T follicular helper cell (primary cell): ENCODE results near the gene ATL1.
"Not testable (repeated sequence)": the region's sequence is repeated elsewhere in the genome, so short reads cannot be mapped to it uniquely, and the experiment has no call there.

Experiments
- DNase-seq: peaks from one replicate; pipeline ENCODE4 v3.0.0-alpha.2; 2020; ENCODE audit warnings: low read depth

ATL1 gene

DNA sequence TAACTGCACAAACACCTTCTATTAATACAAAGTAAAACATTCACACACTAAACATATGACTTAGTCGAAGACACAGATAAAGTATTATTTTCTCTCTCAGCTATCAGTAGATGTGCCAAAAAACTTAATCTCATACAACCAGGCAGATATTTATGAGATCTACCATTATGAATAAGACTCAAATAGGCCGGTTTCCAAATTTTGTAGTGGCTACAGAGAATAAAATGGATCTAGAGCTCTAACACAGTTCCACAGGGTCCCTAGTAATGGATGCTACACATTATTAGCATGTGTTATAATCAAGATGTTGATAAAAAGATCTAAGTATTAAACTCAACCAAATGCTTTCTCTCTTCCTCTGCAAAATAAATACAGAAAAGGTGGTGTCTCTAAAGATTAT, 97.8 kb downstream of the ATL1 start:
- no peak for DNase-seq

DNA sequence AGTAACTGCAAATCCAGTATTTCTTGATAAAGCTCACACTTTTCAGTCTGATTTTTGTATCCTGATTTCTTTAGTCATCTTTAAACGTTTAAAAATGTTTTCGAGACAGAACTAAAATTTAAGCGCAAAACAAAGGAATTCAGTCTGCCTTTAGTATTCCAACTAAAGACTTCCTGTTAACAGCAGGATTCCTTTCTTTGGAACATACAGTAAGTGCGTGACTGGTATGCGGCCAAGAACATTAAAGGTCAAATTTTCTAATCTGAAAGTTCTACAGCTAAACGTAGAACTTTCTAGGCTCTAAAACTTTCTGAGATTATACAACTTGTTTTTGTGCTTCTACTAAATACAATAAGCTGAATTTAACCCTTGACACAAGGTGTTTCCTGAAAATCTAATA, 98.3 kb downstream of the ATL1 start:
- no peak for DNase-seq

DNA sequence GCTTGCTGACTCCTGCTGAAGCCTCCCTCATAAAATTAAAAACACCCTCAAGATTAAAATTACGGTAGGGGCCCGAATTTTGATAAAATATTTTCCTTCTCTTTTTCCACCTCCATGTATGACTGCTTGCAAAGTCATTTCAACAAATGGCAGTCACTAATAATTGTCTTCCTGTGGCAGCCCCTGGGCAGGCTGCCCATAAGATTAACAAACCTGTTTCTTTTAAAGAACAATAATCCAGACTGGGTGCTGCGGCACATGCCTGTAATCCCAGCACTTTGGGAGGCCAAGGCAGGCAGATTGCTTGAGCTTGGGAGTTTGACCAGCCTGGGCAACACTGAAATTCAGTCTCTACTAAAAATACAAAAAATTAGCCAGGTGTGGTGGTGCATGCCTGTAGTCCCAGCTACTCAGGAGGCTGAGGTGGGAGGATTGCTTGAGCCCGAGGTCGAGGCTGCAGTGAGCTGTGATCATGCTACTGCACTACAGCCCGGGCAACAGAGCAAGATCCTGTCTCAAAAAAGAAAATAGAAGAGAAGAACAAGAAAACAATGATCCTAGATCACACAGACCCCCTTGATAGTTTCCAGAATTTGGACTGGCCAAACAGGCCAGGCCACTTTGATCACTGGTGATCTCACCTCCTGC, 99.5 kb downstream of the ATL1 start:
- no peak for DNase-seq

DNA sequence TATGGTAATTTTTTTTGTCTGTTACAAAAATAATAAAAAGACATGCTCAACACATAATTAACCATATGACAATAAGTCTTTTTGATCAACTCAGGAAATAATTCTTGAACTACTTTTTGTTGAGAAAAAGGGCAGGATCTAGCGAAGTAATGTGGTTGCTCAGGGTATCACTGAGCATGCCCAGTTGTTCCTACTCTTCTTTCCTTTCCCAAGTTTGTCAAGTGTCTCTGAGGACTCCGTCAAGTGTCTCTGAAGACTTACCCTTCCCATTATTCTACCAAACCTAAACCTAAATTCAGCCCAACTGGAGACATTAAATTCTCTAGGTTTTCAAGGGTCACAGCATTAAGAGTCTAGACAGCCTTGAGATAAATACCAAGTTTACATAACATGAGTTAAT, 104.6 kb downstream of the ATL1 start:
- DNase-seq: not testable (repeated sequence)

DNA sequence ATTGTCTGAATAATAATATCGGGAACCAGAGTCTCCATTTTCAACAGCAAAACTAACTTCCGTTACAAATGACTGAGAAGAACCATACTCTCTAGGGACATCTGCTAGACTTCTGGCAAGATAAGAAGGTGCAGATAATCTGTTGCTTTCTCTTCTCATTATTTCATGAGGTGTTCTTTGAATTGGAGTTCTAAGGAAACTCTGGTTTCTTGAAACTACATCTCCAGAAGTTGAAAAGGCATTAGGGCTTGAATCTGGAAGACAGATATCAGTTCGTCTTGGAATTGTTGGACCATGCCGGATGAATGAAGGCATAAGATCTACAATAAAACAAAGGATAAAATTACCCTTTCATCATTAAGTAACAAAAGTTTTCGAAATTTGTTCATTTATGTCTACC, 105.4 kb downstream of the ATL1 start:
- DNase-seq: not testable (repeated sequence)

DNA sequence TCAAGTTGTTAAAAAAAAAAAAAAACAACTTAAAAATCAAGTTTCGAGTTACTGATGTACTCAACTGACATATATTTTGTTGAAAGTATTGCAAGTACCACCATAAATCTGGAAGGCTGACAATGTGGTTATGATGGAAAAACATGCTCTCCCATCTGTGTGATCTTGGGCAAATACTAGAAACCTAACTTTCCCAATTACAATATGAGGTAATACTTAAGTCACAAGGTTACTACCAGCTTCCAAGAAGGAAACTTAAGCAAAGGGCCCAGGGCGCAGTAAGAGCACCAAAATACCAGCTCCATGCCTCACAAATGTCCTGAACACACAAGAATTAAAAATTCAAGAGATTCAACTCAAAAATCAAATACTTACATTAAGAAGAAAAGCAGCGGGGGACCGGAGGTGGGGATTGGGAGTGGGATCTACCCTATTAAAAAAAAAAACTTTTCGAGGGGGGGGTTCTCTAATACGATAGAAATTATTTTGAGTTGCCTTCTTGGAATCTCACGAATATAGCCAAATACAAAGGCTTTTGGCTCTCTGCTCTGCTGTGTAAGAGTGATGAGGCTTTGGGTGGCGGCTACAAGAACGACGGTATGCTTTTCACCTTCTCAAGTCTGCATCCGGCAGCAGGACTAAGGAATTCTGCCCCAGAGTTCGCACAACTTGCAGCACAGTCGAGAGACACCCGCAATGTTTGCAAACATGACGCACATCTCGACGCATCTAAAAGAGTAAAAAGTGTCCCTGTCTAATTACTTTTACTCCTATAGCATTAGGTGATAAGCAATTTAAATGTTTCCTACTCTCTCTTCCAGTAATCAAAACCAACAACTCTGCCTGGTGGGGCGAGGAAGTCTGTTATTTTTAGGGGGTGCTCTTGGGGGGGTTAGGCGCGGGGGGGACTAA, 107.1 kb downstream of the ATL1 start:
- peak; percentile 27 for DNase-seq

DNA sequence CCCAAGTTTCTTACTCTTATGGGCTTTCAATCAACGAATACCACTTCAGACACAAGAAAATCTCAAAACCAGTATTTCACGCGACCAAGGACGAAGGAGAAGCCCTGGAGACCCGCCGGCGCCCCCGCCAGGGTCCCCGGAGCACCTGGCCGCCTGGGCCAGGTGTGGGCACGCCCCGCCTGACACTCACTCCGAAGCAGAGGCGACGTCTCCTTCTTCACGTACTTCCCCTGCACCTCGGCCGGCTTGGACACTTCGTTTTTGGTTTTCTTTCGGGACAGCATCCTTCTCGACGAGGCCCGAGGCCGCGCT, 107.7 kb downstream of the ATL1 start:
- peak; percentile 14 for DNase-seq

DNA sequence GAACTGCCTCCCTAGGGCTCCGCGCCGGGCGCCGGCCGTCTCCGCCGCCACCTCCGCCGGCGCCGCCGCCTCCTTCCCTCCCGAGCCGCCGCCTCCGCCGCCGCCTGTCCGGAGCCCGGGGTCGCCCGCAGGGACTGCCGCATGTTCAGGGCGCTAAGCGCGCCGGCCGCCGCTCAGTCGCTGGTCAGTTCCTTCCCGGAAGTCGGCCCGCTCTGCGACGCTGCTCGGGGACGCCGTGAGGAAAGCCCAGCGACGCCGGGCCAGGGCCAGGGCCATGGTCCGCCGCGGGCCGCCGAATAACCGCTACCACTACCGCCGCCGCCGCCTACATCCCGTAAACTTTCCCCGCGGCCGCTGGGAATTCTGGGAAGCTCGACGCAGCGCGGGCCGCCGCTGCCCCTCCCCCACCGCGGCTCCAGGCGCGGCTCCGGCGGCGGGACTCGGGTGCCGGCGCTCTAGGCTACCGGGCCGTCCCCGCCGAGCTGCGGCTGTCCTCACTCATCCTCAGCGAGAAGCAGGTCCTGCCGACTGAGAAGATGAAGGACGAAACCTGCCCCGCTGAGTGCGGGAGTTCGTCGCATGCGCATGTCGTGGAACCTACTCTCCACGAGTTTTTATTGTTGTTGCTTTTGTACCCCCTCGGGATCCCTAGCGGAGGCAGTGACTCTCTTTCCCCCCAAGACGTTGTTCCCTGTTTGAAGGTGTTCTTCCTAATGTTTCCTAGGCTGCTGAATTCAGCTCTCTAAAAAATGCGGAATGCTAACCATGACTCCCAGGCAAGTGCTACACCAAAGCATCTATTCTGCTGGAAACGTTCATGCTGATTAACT, 108.3 kb downstream of the ATL1 start, which contains the start of gene SAV1:
Gene SAV1 (minus strand): TSS at position 311 of the 830 bp plus-strand sequence. CDS start 339 bp downstream, outside the sequence.
- DNase-seq: peak; percentile 23

DNA sequence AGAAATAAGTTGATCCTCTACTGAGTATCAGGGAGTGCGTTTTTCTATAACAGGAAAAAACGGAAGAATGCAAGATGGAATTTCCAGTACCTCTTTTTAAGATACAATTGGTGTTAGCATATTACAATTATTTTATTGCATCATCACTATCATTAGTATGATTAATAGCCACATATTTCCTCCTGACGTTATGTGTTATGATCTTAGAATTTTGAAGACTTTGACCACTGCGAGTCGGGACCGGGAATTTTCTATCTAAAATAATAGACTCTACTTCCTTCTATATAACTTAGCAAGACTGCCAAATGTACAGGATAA, 108.8 kb downstream of the ATL1 start:
- DNase-seq: no peak

DNA sequence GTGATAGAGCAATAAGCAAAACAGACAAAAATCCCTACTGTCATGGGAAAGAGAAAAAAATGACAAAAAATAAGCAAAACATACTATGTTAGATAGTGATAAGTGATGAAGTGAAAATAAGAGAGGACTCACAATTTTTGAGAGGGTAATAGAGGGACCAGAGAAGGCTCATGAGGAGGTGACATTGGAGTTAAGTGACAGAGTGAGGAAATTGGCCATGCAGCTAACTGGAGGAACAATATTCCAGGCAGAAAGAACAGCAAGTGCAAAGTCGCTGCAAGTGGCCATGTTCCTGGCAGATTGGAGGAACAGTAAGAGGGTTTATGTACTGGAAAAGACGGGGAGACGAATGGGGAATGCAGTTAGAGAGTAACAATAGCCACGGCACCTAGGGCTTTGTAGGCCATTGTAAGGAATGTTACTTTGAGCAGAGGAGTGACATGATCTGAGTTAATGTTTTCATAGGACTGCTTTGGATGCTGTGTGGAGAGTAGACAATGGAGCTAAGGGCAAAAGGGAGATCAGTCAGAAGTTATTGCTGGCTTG, 109.6 kb downstream of the ATL1 start:
- no peak for DNase-seq

DNA sequence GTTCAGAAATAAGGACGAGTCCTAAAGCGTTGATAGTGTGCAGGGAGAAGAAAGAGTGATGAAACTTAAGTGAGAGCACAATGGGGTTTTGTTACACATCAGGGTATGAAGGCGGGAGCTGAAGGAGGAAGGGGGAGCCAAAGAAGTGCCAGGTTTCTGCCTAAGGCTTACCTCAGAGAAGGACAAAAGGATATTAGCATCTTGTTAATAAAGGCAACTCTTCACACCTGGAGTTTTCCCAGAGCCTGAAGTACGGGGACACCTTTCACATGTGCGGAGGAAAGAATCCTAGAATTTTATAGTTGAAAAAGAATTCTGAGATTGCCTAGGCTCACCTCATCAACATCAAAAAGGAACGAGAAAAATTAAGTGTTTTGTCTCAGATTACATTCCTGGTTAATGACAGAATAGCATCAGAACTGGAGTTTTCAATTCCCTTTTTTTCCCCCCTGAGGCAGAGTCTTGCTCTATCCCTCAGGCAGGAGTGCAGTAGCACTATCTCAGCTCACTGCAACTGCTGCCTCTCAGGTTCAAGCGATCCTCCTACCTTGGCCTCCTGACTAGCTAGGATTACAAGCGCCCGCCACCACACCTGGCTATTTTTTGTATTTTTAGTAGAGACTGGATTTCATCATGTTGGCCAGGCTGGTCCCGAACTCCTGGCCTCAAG, 110.4 kb downstream of the ATL1 start:
- DNase-seq: no peak

DNA sequence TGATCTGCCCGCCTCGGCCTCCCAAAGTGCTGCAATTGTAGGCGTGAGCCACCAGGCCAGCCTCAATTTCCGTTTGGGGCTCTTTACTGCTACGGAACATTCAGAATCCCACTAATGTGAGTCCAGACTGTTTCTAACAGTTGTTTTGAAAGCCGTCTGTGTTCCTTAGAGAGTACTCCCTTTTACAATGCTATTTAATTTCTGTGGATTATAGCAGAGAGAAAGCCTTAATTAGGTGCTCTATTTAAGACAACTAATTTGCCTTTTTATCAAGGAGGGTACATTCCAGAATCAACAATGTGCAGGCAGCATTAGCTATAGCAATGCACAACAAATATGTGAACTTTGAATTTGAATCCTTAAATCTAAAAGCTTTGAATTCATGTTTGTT, 110.9 kb downstream of the ATL1 start:
- no peak for DNase-seq

DNA sequence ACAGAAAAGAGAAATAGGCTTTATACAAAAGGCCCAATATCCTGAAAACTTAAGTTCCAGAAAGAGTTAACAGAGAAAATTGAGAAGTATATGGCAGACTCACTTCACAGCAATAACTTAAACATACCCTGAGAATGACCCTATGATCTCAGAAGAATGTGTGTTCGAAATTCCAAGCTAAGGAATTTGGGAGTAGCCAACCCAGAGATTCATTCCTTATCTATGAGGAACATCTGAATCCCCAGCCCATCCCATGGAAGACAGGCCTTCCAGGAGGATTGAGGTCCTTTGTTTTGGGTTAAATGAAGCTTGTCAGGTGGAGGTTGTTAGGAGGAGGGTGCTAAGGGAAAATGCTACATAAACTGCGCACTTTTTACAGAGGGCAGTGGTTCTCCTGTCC, 115.7 kb downstream of the ATL1 start:
- no peak for DNase-seq

DNA sequence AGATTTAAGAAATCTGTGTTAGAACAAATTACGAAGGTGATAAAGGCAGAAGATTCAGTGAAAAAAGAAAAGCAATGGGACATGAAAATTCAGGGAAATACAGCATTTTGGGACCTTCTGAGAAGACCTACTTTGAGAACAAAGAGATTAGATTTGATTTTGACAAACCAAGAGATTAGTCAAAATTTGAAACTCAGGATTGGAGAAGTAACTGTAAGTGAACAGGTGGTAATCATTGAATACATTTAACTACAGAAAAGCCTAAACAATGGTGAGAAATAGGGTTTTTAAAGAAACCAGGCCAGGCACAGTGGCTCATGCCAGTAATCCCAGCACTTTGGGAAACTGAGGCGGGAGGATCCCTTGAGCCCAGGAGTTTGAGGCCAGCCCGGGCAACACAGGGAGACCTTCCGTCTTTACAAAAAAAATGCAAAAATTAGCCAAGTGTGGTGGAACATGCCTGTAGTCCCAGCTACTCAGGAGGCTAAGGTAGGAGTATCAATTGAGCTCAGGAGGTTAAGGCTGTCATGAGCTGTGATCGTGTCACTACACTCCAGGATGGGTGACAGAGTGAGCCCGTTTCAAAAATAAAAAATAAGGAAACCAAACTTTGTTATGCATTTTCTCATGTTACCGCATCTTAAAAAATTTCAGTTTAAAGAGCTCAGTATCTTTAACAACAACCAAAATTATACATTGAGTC, 117.0 kb downstream of the ATL1 start:
- DNase-seq: no peak

DNA sequence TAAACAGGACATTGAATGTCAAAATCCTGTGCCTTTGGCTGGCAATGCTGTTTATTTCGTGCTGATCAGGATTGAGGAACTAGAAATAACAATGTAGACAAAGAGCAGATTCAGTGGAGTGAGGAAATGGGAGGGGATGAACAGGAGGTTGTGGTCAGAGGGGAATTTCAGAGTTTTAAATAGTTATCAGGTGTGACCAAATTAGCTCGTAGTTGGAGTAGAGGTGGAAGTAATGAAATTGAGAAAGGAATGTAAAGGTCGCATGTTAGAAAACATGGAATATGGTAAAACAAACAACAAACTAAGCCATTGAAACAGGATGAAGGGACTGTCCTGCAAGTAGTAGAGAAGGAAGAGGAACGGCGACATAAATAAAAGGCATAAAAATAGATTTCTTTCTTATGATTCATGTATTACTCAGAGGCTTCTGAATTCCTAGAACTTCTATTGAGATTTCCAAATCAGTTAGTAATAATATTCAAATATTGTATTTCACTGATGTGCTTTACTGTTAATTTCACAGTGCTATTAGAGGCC, 117.7 kb downstream of the ATL1 start:
- no peak for DNase-seq

DNA sequence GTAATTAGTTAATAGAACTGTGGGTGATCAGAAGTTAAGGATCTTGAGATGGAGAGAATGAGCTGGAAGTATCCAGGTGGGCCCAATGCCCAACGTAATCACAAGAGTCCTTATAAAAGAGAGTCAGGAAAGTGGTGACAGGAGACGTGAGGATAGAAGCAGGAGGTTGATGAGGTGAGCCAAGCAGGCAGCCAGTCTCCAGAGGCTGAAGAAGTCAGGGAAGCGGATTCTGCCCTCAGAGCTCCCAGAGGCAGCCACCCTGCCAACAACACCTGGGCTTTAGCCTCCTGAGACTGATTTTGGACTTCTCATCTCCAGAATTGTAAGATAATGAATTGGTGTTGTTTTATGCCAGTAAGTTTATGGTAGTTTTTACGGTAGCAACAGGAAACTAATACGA, 118.2 kb downstream of the ATL1 start:
- DNase-seq: no peak

DNA sequence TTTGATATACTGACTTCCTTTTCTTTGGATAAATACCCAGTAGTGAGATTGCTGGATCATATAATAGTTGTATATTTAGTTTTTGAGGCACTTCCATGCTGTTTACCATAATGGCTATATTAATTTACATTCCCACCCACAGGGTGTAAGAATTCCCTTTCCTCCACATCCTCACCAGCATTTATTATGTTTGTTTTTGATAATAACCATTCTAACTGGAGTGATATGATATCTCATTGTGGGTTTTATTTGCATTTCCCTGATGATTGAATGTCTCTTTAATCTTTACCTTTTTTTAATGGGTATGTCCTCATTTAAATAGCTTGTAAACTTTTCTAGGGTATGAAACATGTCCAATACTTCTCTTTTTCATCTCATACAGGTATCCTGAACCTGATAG, 119.7 kb downstream of the ATL1 start:
- no peak for DNase-seq
